T-helper 9 cell (primary cell): ENCODE results near the gene AIDA.
A peak's percentile ranks its signal among the peaks of the same experiment; 100 is the strongest.
"Not testable (repeated sequence)": the region's sequence is repeated elsewhere in the genome, so short reads cannot be mapped to it uniquely, and the experiment has no call there.

Source experiments
- DNase-seq: peaks from one replicate; pipeline ENCODE4 v3.0.0-alpha.2; 2020

AIDA gene

GRCh38 chr1:222711319-222712252 is 705 bp downstream of the AIDA start:
- peak; percentile 41 for DNase-seq

DNA sequence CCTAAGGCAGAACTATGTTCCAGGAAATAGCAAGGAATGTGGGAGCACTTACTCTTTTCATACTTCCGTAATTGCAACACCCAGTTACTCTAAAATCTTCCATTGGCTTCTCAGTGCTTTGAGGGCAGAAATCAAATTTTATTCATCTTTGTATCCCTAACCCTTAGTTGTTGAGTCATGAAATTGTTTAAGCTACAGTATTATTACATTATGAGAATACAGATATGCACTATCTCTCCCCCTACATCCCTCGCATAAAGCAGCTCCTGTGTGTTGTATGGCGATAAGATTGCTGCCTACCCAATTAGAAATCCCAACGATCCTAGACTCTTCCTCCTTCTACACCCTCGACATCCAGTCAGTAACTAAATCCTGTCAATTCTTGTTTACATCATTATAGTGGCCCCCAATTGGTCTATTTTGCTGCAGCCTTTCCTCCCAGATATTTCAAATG is 2.6 kb downstream of the AIDA start:
- no peak for DNase-seq

GRCh38 chr1:222706815-222707214 is 5.5 kb downstream of the AIDA start:
- DNase-seq = no peak

DNA sequence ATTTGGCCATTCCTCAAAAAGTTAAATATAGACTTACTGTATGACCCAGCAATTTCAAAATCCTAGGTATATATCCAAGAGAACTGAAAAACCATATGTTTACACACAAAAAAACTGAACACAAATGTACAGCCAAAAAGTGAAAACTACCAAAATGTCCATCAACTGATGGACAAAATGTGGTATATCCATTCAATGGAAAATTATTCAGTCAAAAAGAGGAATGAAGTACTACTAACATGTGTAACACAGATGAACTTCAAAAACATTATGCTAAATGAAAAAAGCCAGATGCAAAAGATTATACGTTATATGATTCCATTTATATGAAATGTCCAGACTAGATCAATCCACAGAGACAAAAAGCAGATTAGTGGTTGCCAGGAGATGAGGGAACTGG is 8.0 kb downstream of the AIDA start:
- no peak for DNase-seq

DNA sequence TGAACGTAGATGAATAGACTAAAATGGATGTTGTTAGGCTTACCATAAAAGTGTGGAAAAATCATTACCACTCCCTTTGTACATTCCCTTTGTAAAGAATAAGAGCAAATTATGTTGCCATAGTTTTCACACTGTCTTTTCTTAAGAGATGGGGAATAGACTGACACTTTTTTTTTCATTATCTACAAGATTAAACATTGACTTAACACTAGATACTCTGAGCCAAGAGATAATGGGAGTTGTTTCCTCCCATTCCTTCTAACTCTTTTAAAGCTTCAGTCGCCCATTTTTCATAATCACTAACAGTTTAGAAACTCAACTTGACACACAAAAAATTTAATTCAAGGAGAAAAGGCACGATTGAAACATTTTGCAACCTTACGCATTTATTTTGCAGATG is 10.1 kb downstream of the AIDA start:
- no peak for DNase-seq

DNA sequence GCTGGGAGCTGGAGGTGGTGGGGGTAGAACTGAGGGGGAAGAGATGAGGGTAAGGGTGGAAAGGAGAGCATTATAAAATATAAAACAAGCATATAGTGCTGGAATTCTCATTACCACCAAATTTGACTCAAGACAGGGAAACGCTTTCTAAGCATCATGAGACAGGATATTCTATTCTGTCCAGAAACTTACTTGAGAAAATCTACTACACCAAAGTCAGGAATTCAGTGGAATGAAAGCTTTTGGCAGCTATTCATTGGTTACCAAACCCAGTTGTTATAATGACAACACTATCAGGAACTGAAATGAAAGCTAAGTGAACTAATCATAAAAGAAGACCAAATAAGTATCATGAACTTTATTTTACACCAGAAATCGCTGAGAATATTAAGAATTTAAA is 14.5 kb downstream of the AIDA start:
- no peak for DNase-seq

DNA sequence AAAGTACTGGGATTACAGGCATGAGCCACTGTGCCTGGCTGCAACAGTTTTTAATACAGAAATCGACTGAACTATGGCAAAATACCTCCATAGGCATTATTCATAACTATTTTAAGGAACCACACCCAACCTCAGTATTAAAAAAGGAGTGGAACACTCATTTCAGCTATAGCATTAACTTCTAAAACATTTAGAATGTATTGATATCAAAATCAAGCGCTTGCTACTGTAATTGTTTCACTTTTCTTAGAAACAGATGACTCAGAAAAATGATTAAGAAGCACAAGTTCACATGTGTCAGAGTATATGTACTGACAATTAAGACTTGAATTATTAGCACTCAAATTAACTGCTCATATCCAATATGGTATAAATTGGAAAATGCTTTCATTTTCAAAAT is 15.1 kb downstream of the AIDA start:
- DNase-seq = no peak

DNA sequence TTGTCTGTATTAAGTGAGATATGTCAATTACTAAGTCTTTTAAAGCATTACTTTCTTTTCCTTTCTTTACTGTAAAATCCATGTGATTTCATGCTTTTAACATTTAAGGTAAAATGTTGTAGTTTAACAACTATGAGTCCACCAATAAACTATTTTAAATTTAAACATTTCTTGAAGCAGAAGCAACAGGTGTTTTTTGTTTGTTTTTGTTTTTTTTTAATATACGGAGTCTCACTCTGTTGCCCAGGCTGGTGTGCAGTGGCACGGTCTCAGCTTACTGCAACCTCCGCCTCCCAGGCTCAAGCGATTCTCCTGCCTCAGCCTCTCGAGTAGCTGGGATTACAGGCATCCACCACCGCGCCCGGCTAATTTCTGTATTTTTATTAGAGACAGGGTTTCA is 15.6 kb downstream of the AIDA start:
- no peak for DNase-seq

DNA sequence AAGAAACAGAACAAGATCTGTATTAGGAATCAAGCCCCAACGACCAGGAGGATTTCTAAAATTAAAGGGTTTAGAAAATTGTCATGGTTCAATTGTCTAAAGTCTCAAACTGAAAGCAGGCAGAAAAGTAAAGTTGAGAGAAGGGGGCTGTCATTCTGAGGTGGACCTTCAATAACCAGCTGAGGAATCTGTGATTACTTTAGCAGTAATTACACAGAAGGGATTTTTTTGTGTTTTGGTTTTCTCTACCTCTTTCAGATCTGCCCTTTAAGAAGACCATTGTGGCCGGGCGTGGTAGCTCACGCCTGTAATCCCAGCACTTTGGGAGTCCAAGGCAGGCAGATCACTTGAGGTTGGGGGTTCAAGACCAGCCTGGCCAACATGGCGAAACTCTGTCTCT is 17.4 kb downstream of the AIDA start:
- no peak for DNase-seq

GRCh38 chr1:222691016-222691415 is 21.3 kb downstream of the AIDA start:
- DNase-seq = no peak

GRCh38 chr1:222680080-222680479 is 32.2 kb downstream of the AIDA start:
- no peak for DNase-seq

GRCh38 chr1:222670110-222670509 is 42.2 kb downstream of the AIDA start:
- no peak for DNase-seq

DNA sequence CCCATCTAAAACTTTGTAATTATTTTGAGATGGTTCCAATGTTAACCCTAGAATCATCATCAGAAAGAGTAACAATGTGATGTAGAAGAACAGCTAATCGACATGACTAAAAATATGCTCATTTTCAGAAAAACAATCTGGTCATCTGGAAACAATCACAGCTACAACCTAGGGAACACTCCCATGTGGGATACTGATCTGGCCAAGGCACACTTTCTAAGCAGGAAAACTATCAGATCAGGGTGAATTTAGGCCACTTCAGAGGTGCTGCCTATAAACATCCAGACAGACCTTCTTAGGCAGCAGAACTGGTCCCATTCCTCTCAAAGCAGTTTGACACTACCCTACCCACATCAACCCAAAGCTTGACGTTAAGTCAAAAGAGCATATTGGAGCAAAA is 43.2 kb downstream of the AIDA start:
- DNase-seq = not testable (repeated sequence)

DNA sequence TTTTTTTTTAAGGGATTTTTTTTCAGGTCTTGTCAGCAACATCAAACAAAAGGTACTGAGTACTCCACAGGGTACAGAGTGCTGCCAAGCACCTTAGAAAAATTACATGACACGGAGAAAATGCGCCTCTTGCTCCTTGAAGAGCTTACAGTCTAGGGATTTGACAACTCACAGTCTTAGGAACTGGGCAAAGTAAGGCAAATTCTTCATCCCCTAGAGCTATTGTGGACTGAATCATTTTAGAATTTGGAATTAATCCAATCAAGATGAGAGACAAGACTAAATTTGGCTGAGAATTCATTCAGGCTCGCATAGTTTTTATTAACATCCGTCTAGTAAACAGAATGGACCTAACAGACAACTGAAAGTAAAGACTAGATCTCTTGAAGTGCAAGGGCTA is 44.1 kb downstream of the AIDA start:
- DNase-seq = not testable (repeated sequence)

GRCh38 chr1:222665964-222666363 is 46.3 kb downstream of the AIDA start:
- DNase-seq = no peak

DNA sequence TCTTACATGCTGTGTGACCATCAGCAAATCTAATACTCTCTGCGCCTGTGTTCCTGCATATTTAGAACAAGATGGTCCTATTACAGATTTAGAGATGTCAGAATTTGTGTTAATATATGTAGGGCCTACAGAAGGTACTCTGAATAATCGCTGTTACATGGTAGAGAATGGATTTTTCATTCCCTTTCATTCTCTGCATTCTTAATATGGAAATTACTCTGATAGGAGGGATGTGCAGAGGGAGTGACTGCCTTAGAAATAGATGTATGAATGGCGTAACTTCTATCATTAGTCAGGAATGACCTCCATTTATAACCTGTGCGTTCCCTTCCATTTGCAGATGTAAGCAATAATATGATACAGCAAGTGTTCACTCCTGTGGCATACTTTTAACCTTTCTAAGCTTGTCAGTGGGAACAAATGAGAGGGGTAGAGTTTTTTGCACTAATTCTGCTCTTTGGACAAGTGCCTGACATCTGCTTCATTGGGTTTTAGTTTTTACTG is 48.8 kb downstream of the AIDA start:
- DNase-seq = no peak

GRCh38 chr1:222657899-222658298 is 54.4 kb downstream of the AIDA start:
- no peak for DNase-seq

DNA sequence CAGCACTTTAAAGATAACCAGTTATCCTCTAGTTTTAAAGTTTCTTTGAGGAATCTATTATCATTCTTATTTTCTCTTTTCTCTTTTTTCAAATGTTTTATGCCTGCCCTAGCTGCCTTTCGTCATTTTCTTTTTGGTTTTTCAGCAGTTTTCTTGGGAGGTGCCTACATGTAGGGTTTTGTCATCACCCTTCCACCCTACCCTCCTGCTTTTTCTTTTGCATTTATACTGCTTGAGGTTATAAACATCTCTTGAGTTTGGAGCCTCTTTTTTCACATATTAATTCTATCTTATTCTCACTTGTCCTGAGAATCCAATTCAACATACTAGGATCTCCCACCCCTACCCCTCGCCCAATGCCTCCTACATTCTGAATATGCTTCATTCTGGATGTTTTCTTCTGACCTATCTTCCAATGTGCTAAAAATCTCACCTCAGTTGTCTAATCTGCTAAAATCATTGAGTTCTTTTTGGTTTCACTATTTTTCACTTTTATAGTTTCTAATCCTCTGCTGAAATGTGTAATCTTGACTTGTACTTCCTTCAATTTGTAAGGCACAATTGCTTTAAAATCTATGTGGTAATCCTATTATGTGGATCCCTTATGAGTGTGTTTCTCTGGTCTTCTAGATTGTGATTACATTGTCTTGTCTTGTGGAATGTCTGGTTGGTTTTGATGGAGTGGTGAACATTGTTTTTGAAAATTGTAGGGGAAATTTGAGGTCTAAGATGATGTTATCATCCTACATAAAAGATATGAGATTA is 55.7 kb downstream of the AIDA start:
- DNase-seq = no peak

DNA sequence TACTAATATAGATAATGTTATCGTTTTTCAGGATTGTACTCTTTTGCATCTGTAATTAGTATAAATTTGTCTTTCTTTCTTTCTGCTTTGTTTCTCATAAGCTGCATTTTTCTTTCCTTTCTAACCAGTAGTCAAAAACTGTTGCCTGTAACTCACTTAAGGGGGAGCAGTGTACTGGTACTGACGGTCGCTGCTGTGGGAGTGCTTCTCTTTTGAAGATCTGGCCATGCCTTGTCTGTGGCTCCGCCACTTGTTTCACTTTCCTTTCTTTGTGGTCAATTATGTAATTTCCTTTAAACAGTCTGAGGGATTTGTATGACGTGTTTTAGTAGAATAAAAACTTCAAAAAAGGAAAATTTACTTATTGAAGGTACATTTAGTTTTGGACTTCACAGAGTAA is 57.4 kb downstream of the AIDA start:
- peak; percentile 57 for DNase-seq

- no peak for DNase-seq
Observed at GRCh38 chr1:222653178-222653827, 59.0 kb downstream of the AIDA start.

- no peak for DNase-seq
Observed at GRCh38 chr1:222652676-222653075, 59.6 kb downstream of the AIDA start.

DNA sequence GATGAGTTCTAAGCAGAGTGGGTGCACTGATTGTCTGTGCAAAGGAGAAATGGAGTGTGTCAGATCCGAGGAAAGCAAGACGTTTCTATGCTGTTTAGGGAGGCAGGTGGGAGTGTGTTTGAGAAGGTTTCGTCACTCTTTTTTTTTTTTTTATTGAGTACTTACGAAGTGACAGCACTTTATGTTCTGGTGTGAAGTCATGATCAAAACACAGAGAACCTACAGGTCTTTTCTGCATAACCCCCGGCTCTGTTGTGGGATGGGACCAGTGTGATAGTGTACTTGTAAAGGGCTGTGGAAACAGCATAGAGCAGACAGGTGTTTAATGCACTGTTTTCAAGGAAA is 67.7 kb downstream of the AIDA start:
- peak; percentile 33 for DNase-seq

GRCh38 chr1:222643938-222644635 is 68.2 kb downstream of the AIDA start:
- DNase-seq = peak; percentile 95
